ENCODE results near the gene TENT4B.

DNA sequence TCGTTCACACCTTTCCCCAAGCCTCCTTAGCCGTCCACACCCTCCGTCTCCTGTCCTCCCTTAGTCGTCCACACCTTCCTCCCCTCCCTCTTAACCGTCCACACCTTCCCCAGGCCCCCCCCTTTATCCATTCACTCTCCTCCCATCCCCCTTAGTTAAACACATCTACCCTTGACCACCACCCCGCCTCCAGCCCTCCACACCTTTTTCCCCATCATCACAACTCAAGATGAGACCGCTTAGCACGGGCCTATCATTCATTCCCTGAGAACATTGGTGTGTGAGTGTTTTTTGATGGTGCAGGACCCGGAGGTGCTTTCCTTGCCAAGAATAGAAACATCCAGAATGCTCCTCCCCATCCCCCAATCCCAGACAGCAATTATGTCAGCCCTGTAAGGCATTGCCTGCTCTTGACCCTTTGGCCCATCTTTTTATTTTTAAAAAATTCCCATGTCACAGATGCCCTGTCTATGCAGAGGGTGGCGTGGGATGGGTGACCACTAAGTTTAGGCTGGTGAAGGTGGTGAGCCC, 1.4 kb downstream of the TENT4B start:
- TF ChIP-seq POLR2A (IDR thresholded peaks at IDR 0.05) (no peak), CTCF (IDR thresholded peaks at IDR 0.05) (no peak), EP300 (IDR thresholded peaks at IDR 0.05) (no peak), POLR2AphosphoS5 (IDR thresholded peaks at IDR 0.05) (no peak)

Data from upper lobe of left lung (tissue), 4 donors.